Osteocyte (in vitro differentiated cells): ENCODE results near the gene MYLIP. TPM values are rescaled to one million over a fixed set of nuclear protein-coding genes. Genes with fewer than 3 reads are reported as not detected.

ENCODE experiments used
- DNase-seq: peaks from one replicate; pipeline ENCODE4 v3.0.0; 2021; ENCODE audit warnings: mixed read lengths; ENCODE audit not compliant: unreplicated experiment; ENCODE audit errors: extremely low spot score
- H3K27ac Mint-ChIP-seq: one replicate; pipeline ENCODE4 v1.8.0; 2021; ENCODE audit warnings: mild to moderate bottlenecking, mixed read lengths; ENCODE audit not compliant: unreplicated experiment
- H3K27me3 Mint-ChIP-seq: one replicate; pipeline ENCODE4 v1.8.0; 2021; ENCODE audit warnings: mixed read lengths; ENCODE audit not compliant: unreplicated experiment
- H3K36me3 Mint-ChIP-seq: one replicate; pipeline ENCODE4 v1.8.0; 2021; ENCODE audit warnings: mixed read lengths; ENCODE audit not compliant: unreplicated experiment
- H3K4me1 Mint-ChIP-seq: one replicate; pipeline ENCODE4 v1.8.0; 2021; ENCODE audit warnings: mixed read lengths; ENCODE audit not compliant: unreplicated experiment
- H3K4me3 Mint-ChIP-seq: one replicate; pipeline ENCODE4 v1.8.0; 2021; ENCODE audit warnings: mild to moderate bottlenecking, moderate library complexity, mixed read lengths; ENCODE audit not compliant: unreplicated experiment
- H3K9me3 Mint-ChIP-seq: one replicate; pipeline ENCODE4 v1.8.0; 2021; ENCODE audit warnings: mixed read lengths; ENCODE audit not compliant: unreplicated experiment
- CTCF ChIP-seq: fragments of 200-600 bp; sonication (generic); IDR thresholded peaks from 2 replicates; pipeline ENCODE4 v1.5.0; 2021; ENCODE audit warnings: antibody characterized with exemption, mild to moderate bottlenecking, moderate library complexity
- long read RNA-seq: library from polyadenylated mRNA; unstranded; transcript quantifications from one replicate; pipeline ENCODE4 v2.0.0, GENCODE V29; 2021
- total RNA-seq: library from RNA; stranded (reverse); gene quantifications from 2 replicates; pipeline ENCODE4 v1.2.1, GENCODE V29; 2021

Gene MYLIP
- 55.1 and 58.5 TPM in 2 replicates for total RNA-seq
- long read RNA-seq, transcript MYLIP-202 (7 exons, 1,666 nt) = major isoform, 6 of 17 reads
- long read RNA-seq, partial matches to known transcripts = 3 of 17 reads
- long read RNA-seq, other reads (novel, unspliced or antisense) = 8 of 17 reads

- H3K9me3 Mint-ChIP-seq = no peaks in the 10 kb centered on the region
- peak within 1 kb of the TSS; percentile 93 for H3K4me3 Mint-ChIP-seq
- peak within 1 kb of the TSS; percentile 89 for H3K27ac Mint-ChIP-seq
- H3K4me1 Mint-ChIP-seq = peaks cover 32% of the 10 kb centered on the region
- peak; percentile 69 for TF ChIP-seq CTCF
- peaks cover 25% of the 10 kb centered on the region for H3K36me3 Mint-ChIP-seq
- H3K27me3 Mint-ChIP-seq = peaks cover 6% of the 10 kb centered on the region
- peak; percentile 99 for DNase-seq
Measured at GRCh38 chr6:16128759-16129622, at the start of gene MYLIP. TSS of gene MYLIP (plus strand) at chr6:16129086. CDS start at chr6:16129323, 237 bp downstream.

- peaks cover 3% of the 10 kb centered on the region for H3K9me3 Mint-ChIP-seq
- peaks cover 27% of the 10 kb centered on the region for H3K27me3 Mint-ChIP-seq
- no peak overlapping the region for H3K27ac Mint-ChIP-seq
- no peak for TF ChIP-seq CTCF
- no peak for DNase-seq
- H3K4me3 Mint-ChIP-seq = no peak overlapping the region
- H3K36me3 Mint-ChIP-seq = peaks cover 2% of the 10 kb centered on the region
- H3K4me1 Mint-ChIP-seq = no peaks in the 10 kb centered on the region
Measured at GRCh38 chr6:16079354-16079753, 49.5 kb upstream of the MYLIP start.

- H3K4me1 Mint-ChIP-seq = no peaks in the 10 kb centered on the region
- no peak for TF ChIP-seq CTCF
- peaks cover 3% of the 10 kb centered on the region for H3K9me3 Mint-ChIP-seq
- H3K4me3 Mint-ChIP-seq = no peak overlapping the region
- H3K27me3 Mint-ChIP-seq = peaks cover 29% of the 10 kb centered on the region
- H3K36me3 Mint-ChIP-seq = peaks cover 3% of the 10 kb centered on the region
- no peak overlapping the region for H3K27ac Mint-ChIP-seq
- DNase-seq = no peak
Measured at GRCh38 chr6:16080204-16080603, 48.7 kb upstream of the MYLIP start.

GRCh38 chr6:16081326-16081725, 47.6 kb upstream of the MYLIP start:
- Mint-ChIP-seq H3K4me1 (no peaks in the 10 kb centered on the region), H3K4me3 (no peak overlapping the region), H3K27ac (no peak overlapping the region), H3K36me3 (peaks cover 3% of the 10 kb centered on the region), H3K27me3 (peaks cover 32% of the 10 kb centered on the region), H3K9me3 (peaks cover 3% of the 10 kb centered on the region)
- DNase-seq = no peak
- TF ChIP-seq CTCF = no peak

- peaks cover 3% of the 10 kb centered on the region for H3K9me3 Mint-ChIP-seq
- H3K4me1 Mint-ChIP-seq = no peaks in the 10 kb centered on the region
- DNase-seq = no peak
- peaks cover 32% of the 10 kb centered on the region for H3K27me3 Mint-ChIP-seq
- no peak overlapping the region for H3K4me3 Mint-ChIP-seq
- H3K27ac Mint-ChIP-seq = no peak overlapping the region
- no peak for TF ChIP-seq CTCF
- H3K36me3 Mint-ChIP-seq = peaks cover 3% of the 10 kb centered on the region
Measured at GRCh38 chr6:16082361-16082760, 46.5 kb upstream of the MYLIP start.
